GM19455 (cell line): ENCODE data around the gene RPGRIP1.
"Not testable (repeated sequence)": the region's sequence is repeated elsewhere in the genome, so short reads cannot be mapped to it uniquely, and the experiment has no call there.

Experiments
- ATAC-seq: cut with Tn5 transposase; IDR thresholded peaks from one replicate; pipeline ENCODE4 v1.9.1; 2021; ENCODE audit not compliant: unreplicated experiment

RPGRIP1 gene

GRCh38 chr14:21299562-21300130 is 19.8 kb downstream of the RPGRIP1 start:
- ATAC-seq: no peak

- no peak for ATAC-seq
Measured at GRCh38 chr14:21300892-21301291, 21.0 kb downstream of the RPGRIP1 start.

- no peak for ATAC-seq
Measured at GRCh38 chr14:21302013-21302835, 22.3 kb downstream of the RPGRIP1 start.

- not testable (repeated sequence) for ATAC-seq
Measured at GRCh38 chr14:21302836-21303140, 22.9 kb downstream of the RPGRIP1 start.

- ATAC-seq: no peak
Measured at GRCh38 chr14:21307637-21308036, 27.8 kb downstream of the RPGRIP1 start.

- ATAC-seq: no peak
Measured at GRCh38 chr14:21308132-21308478, 28.2 kb downstream of the RPGRIP1 start.

GRCh38 chr14:21308479-21309237 is 28.8 kb downstream of the RPGRIP1 start:
- ATAC-seq: peak; percentile 82

GRCh38 chr14:21309238-21309636 is 29.4 kb downstream of the RPGRIP1 start:
- ATAC-seq: no peak

- ATAC-seq: no peak
Measured at GRCh38 chr14:21309956-21310355, 30.1 kb downstream of the RPGRIP1 start.

GRCh38 chr14:21311614-21312013 is 31.7 kb downstream of the RPGRIP1 start:
- no peak for ATAC-seq

GRCh38 chr14:21313512-21313911 is 33.6 kb downstream of the RPGRIP1 start:
- ATAC-seq: no peak

- no peak for ATAC-seq
Measured at GRCh38 chr14:21317398-21317797, 37.5 kb downstream of the RPGRIP1 start.

GRCh38 chr14:21320913-21321312 is 41.0 kb downstream of the RPGRIP1 start:
- no peak for ATAC-seq

GRCh38 chr14:21322716-21323115 is 42.8 kb downstream of the RPGRIP1 start:
- ATAC-seq: no peak

- no peak for ATAC-seq
Measured at GRCh38 chr14:21326972-21327371, 47.1 kb downstream of the RPGRIP1 start.
